ENCODE data around the gene ENTPD7.

- TF ChIP-seq EP300 (IDR thresholded peaks at IDR 0.05), result no peak
- TF ChIP-seq, protein P1, sequence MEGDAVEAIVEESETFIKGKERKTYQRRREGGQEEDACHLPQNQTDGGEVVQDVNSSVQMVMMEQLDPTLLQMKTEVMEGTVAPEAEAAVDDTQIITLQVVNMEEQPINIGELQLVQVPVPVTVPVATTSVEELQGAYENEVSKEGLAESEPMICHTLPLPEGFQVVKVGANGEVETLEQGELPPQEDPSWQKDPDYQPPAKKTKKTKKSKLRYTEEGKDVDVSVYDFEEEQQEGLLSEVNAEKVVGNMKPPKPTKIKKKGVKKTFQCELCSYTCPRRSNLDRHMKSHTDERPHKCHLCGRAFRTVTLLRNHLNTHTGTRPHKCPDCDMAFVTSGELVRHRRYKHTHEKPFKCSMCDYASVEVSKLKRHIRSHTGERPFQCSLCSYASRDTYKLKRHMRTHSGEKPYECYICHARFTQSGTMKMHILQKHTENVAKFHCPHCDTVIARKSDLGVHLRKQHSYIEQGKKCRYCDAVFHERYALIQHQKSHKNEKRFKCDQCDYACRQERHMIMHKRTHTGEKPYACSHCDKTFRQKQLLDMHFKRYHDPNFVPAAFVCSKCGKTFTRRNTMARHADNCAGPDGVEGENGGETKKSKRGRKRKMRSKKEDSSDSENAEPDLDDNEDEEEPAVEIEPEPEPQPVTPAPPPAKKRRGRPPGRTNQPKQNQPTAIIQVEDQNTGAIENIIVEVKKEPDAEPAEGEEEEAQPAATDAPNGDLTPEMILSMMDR (IDR thresholded peaks at IDR 0.05), result no peak
- no peak for TF ChIP-seq POLR2A (IDR thresholded peaks at IDR 0.05)
- TF ChIP-seq POLR2AphosphoS5 (IDR thresholded peaks at IDR 0.05), result no peak
Observed at GRCh38 chr10:99661377-99661763, 2.1 kb downstream of the ENTPD7 start.

Measured in stomach (tissue), 4 donors.